Thymus (tissue), 11 donors: ENCODE results near the gene ZDHHC8. TPM values are rescaled to one million over a fixed set of nuclear protein-coding genes. Genes with fewer than 3 reads are reported as not detected.
A peak's percentile ranks its signal among the peaks of the same experiment; 100 is the strongest.

Experiments used
- DNase-seq, 9 donors: peaks; one replicate each; pipeline ENCODE4 v3.0.0-alpha.2; 2013; ENCODE audit warnings: low spot score in 9 of 9, low read depth in 6 of 9, missing footprints in 1 of 9
- H3K27ac ChIP-seq, 2 donors: one replicate each; pipeline ENCODE4 v1.5.1; 2013; ENCODE audit warnings: control low read depth in 1 of 2, low read depth in 1 of 2, low read length in 1 of 2, mild to moderate bottlenecking in 1 of 2, moderate library complexity in 1 of 2
- H3K27me3 ChIP-seq, 2 donors: one replicate each; pipeline ENCODE4 v1.5.1; 2013; ENCODE audit warnings: low read length in 1 of 2; ENCODE audit not compliant: control insufficient read depth in 2 of 2, insufficient read depth in 1 of 2
- H3K36me3 ChIP-seq, 2 donors: one replicate each; pipeline ENCODE4 v1.5.1; 2013; ENCODE audit warnings: low read length in 1 of 2, mild to moderate bottlenecking in 1 of 2, moderate library complexity in 1 of 2; ENCODE audit not compliant: control insufficient read depth in 2 of 2, insufficient read depth in 2 of 2
- H3K4me1 ChIP-seq, 2 donors: one replicate each; pipeline ENCODE4 v1.5.1; 2013; ENCODE audit warnings: low read length in 2 of 2; ENCODE audit not compliant: control insufficient read depth in 2 of 2, insufficient read depth in 2 of 2
- H3K4me3 ChIP-seq, 2 donors: one replicate each; pipeline ENCODE4 v1.5.1; 2013; ENCODE audit warnings: low read length in 2 of 2, control low read depth in 1 of 2, mild to moderate bottlenecking in 1 of 2
- H3K9me3 ChIP-seq, 2 donors: one replicate each; pipeline ENCODE4 v1.5.1; 2013; ENCODE audit warnings: low read length in 1 of 2, mild to moderate bottlenecking in 1 of 2; ENCODE audit not compliant: control insufficient read depth in 2 of 2, insufficient read depth in 1 of 2
- WGBS: extraction: QIAGEN DNeasy Blood & Tissue Kit; methylation state at CpG from one replicate; pipeline ENCODE4 v1.1.7; 2013; 5-methylcytosine and 5-hydroxymethylcytosine counted together
- polyA plus RNA-seq: library from polyadenylated mRNA; stranded (reverse); fragments of 200-250 nt; gene quantifications from one replicate; pipeline ENCODE4 v1.2.3, GENCODE V29; 2013
- total RNA-seq: library from RNA; stranded (reverse); fragments of 120-200 nt; gene quantifications from one replicate; pipeline ENCODE4 v1.2.4, GENCODE V29; 2013
- donor health status: healthy.

ZDHHC8 gene
- total and polyA plus RNA-seq, 2 donors: 7.2 to 35.1 TPM

DNA sequence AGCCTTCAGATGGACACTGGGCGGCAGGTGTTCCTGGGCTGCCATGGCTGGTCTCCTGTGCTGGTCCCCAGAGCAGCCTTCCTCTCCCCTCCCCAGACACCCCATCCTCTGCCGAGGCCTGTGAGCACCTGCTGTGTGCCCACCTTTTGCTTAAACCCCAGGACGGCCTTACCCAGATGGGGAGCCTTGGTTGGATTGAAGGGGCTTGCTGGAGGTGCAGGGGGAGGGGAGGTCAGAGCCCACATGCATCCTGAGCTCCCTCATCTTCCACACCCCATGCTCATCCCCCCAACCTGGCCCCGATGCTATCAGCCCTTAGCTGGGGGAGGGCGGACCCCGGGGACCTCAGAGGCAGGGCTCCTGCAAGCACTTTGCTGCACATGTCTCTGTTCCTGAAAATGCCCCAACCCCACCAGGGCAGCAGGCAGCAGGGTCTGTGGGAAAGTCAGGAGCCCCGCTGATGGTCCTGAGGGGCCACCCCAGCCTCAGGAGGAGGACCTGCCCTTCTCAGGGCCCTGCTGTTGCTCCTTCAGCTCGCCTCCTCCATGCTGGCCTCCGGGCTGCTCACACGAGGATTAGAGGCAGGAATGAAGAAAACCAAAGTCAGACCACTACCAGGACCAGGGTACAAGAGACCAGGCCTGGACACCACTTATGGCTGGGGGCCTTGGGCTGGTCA is 60.8 kb downstream of the ZDHHC8 start:
- no peaks in the 10 kb centered on the region for H3K9me3 ChIP-seq
- DNase-seq: no peak
- no peak overlapping the region for H3K27ac ChIP-seq
- H3K27me3 ChIP-seq: no peaks in the 10 kb centered on the region
- no peaks in the 10 kb centered on the region for H3K4me1 ChIP-seq
- H3K4me3 ChIP-seq: no peak overlapping the region
- WGBS: 98% methylated on average over 10 of the region's 10 CpGs
- H3K36me3 ChIP-seq: no peaks in the 10 kb centered on the region

DNA sequence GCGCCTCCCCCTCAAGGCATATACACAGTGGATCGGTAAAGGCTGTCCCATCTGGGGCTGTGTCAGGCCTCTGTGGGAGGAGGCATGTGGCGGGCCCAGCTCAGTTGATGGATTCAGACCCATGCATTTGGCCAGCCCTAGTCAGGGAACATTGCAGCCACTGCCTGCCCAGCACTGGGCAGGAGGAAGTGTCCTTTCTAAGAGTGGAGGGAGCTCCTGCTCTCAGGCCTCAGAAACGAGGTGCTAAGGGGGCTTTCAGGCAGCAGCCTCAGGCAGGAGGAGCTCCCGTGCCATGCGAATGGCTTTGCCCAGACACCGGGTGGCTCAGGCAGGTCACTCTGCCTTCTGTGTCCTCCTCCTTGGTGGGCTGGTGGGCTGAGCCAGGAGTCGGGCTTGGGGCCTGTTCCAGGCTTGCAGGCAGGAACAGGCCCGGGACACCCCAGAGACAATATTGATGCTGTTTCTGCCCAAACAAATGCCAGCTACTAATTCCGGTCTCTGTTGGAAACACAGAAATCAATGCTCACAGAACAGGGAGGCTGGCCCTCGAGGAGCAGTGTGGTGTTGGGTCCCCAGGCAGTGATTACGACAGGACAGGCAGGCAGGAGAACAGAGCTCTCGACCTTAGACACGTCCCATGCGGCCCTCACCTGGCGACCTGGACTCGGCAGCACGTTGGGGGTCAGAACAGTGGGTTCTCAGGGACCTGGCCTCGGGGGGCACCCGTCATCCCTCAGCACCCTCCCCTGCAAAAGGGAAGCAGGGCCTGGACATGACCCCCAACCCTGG is 61.6 kb downstream of the ZDHHC8 start:
- Histone ChIP-seq H3K27ac (no peak overlapping the region), H3K4me3 (no peak overlapping the region), H3K4me1 (no peaks in the 10 kb centered on the region), H3K36me3 (no peaks in the 10 kb centered on the region), H3K27me3 (no peaks in the 10 kb centered on the region), H3K9me3 (no peaks in the 10 kb centered on the region)
- DNase-seq: no peak
- whole genome bisulfite sequencing: 89% methylated on average over 20 of the region's 20 CpGs

DNA sequence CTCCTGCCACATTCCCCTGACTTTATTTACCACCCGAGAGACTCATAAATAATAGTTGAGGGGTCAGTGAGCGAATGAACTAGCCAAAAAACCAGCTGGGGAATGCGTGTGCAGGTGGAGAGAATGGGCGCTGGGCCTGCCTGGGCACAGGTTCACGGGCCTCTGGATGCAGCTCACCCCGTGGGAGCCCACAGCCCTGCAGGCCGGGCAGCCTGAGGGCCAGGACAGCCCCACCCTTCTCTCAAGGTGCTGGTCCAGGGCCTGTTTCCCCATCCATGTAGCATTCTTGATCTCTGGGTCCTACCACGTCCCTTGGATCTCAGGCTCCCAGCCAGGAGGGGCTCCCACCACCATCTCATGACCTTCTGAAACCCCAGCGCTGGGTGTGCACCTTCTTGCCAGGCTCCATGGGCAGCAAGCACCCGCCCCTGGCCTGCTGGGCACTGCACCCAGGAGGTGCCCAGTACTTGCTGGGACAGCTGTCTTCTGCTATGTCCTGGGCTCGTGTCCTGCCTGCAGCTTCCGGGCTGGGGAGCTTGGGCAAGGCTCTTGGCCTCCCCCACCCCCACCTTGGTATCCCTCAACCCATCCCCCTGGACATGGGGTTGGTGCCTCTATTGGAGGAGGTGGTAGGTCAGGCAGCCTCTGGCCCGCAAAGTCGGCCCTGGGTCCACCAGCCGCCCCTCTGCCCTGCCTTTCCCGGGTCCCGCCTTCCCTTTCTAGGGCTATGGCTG is 62.3 kb downstream of the ZDHHC8 start:
- Histone ChIP-seq H3K4me3 (no peak overlapping the region), H3K4me1 (no peaks in the 10 kb centered on the region), H3K9me3 (no peaks in the 10 kb centered on the region), H3K36me3 (no peaks in the 10 kb centered on the region), H3K27ac (no peak overlapping the region), H3K27me3 (no peaks in the 10 kb centered on the region)
- 94% methylated on average over 17 of the region's 17 CpGs for WGBS
- no peak for DNase-seq

DNA sequence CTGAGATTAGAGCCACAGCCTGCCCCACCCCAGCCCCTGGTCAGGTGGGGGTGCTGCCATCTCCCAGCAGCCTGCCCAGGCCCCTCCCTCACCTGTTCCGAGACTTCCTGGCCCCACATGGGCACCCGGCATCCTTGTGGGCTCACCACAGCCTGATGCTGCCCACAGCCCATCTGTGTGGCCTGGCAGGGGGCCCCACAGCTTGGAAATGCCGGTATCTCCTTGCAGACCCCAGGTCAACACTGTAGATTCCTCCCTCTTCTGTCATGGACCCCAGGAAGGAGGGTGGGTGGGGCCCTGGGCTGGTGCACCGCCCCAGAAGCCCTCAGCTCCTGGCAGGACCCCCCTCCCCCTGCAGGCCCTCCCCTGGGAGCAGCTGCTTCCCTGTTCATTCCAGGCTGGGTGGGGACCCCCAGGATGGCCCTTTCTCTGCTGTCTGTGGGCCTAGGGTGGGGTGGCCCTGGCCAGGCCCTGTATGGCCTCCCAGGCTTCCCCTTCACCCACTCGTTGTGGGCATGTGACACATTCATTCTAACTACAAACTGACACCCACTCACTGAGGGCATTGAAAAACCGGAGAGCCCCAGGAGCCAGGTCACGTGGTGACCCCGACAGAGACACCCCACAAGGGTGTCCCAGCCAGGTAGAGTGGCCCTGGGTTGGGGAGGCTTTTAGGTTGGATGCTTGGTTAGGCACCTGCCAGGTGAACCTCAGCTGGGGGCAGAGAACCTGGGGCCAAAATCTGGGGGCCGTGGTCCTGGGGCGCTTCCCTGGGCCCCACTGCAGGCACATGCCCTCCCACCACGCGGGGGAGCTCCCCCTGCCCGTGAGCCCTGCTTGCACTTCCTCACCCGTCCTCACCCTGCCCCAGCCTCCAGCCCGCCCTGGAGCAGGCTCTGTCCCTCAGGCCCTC is 63.3 kb downstream of the ZDHHC8 start:
- peak in 1 of 9 donors; percentile 37 for DNase-seq
- H3K9me3 ChIP-seq: no peaks in the 10 kb centered on the region
- no peak overlapping the region for H3K27ac ChIP-seq
- H3K4me1 ChIP-seq: no peaks in the 10 kb centered on the region
- WGBS: 70% methylated on average over 15 of the region's 15 CpGs
- H3K4me3 ChIP-seq: no peak overlapping the region
- no peaks in the 10 kb centered on the region for H3K36me3 ChIP-seq
- no peaks in the 10 kb centered on the region for H3K27me3 ChIP-seq

DNA sequence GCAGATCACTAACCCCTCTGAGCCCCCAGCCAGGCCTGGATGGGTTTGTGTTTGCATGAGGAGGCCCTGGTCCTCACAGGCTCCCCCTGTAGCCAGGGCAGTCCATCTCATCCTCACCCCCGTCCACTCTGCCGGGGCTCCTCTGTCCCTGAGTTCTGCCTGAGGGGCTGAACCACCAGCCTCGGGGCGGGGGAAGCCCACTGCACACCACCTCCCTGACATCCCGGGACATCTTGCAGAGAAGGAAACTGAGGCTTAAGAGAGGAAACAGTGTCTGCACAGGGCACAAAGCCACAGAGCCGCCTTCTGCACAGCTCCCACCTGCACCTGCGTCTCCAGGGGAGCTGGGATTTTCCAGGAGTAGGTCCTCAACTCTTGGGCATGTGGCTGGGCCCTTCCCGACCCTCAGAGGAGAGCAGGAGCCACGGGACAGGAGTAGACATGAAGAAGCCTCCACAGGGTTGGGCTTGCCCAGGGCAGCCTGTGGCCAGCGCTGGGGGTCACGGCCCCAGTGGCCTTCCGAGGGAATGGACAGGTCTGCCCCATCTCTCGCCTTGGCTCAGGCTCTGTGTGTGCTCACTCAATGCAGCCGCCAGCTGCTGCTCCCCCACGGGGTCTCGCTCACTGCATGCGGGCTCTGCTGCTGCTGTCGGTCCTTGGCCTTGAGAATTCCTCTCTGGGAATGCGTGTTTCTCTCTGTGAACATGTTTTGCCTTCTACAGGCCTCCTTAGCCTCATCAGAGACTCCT is 64.7 kb downstream of the ZDHHC8 start:
- peaks cover 0 to 2% of the 10 kb centered on the region in 2 donors for H3K27me3 ChIP-seq
- no peaks in the 10 kb centered on the region for H3K36me3 ChIP-seq
- no peaks in the 10 kb centered on the region for H3K4me1 ChIP-seq
- no peak overlapping the region for H3K4me3 ChIP-seq
- no peak overlapping the region for H3K27ac ChIP-seq
- 90% methylated on average over 19 of the region's 19 CpGs for WGBS
- DNase-seq: no peak
- H3K9me3 ChIP-seq: no peaks in the 10 kb centered on the region

Other genes with a start within 250 kb of the ZDHHC8 start
- 53.6 TPM for gene COMT, start 190.0 kb upstream of the ZDHHC8 start, total RNA-seq
- 74.5 TPM for gene COMT, start 190.0 kb upstream of the ZDHHC8 start, polyA plus RNA-seq
- gene TXNRD2, start 190.0 kb upstream of the ZDHHC8 start, total RNA-seq: 10.1 TPM
- 24.2 TPM for gene TXNRD2, start 190.0 kb upstream of the ZDHHC8 start, polyA plus RNA-seq
- gene ARVCF, start 115.0 kb upstream of the ZDHHC8 start, total RNA-seq: 2.1 TPM
- 8.2 TPM for gene ARVCF, start 115.0 kb upstream of the ZDHHC8 start, polyA plus RNA-seq
- gene TANGO2, start 110.7 kb upstream of the ZDHHC8 start, total RNA-seq: 15.9 TPM
- 19.7 TPM for gene TANGO2, start 110.7 kb upstream of the ZDHHC8 start, polyA plus RNA-seq
- gene DGCR8, start 51.6 kb upstream of the ZDHHC8 start, total RNA-seq: 20.3 TPM
- gene DGCR8, start 51.6 kb upstream of the ZDHHC8 start, polyA plus RNA-seq: 22.5 TPM
- 318 TPM for gene RANBP1, start 15.7 kb upstream of the ZDHHC8 start, total RNA-seq
- gene RANBP1, start 15.7 kb upstream of the ZDHHC8 start, polyA plus RNA-seq: 78.9 TPM
- 69.3 TPM for gene TRMT2A, start 14.6 kb upstream of the ZDHHC8 start, total RNA-seq
- 92.4 TPM for gene TRMT2A, start 14.6 kb upstream of the ZDHHC8 start, polyA plus RNA-seq
- gene CCDC188, start 19.3 kb downstream of the ZDHHC8 start, total RNA-seq: 0.09 TPM
- 0.84 TPM for gene CCDC188, start 19.3 kb downstream of the ZDHHC8 start, polyA plus RNA-seq
- 3.2 TPM for gene RTN4R, start 136.5 kb downstream of the ZDHHC8 start, total RNA-seq
- gene RTN4R, start 136.5 kb downstream of the ZDHHC8 start, polyA plus RNA-seq: 1.5 TPM
- 61.6 TPM for gene DGCR6L, start 188.3 kb downstream of the ZDHHC8 start, total RNA-seq
- 62.1 TPM for gene DGCR6L, start 188.3 kb downstream of the ZDHHC8 start, polyA plus RNA-seq